Measurements from ENCODE around the gene TAMM41.

GRCh38 chr3:11835028-11835639 lies 11.6 kb downstream of the TAMM41 start:
- TF ChIP-seq CTCF (IDR thresholded peaks at IDR 0.05) (peak in 2 of 3 donors; percentile 34 to 41), POLR2AphosphoS5 (IDR thresholded peaks at IDR 0.05) (no peak)

Measured in breast epithelium (tissue), 3 donors.